Measurements from ENCODE around the gene FSTL5.

DNA sequence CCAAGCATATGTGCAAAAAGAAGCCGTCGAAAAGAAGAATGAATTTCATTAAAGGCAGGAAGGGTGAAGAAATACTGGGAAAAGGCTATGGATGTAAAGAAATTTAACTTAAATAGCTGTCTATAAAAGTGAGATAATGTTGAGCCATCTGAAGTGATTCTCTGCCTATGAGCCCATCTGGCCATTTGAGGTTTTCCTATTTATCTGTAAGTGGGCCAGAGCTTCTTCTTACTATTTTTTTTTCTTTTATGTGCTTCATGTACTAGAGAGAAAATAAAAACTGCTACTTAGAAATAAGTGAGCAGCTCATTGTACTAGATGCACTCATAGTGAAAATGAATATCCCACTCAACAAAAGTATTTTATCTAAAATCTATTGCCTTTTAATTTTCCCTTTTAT lies 725.7 kb downstream of the FSTL5 start:
- TF ChIP-seq POLR2AphosphoS5 (IDR thresholded peaks at IDR 0.05; ENCODE audit: low read depth, low read length) = no peak
- TF ChIP-seq, protein P1, sequence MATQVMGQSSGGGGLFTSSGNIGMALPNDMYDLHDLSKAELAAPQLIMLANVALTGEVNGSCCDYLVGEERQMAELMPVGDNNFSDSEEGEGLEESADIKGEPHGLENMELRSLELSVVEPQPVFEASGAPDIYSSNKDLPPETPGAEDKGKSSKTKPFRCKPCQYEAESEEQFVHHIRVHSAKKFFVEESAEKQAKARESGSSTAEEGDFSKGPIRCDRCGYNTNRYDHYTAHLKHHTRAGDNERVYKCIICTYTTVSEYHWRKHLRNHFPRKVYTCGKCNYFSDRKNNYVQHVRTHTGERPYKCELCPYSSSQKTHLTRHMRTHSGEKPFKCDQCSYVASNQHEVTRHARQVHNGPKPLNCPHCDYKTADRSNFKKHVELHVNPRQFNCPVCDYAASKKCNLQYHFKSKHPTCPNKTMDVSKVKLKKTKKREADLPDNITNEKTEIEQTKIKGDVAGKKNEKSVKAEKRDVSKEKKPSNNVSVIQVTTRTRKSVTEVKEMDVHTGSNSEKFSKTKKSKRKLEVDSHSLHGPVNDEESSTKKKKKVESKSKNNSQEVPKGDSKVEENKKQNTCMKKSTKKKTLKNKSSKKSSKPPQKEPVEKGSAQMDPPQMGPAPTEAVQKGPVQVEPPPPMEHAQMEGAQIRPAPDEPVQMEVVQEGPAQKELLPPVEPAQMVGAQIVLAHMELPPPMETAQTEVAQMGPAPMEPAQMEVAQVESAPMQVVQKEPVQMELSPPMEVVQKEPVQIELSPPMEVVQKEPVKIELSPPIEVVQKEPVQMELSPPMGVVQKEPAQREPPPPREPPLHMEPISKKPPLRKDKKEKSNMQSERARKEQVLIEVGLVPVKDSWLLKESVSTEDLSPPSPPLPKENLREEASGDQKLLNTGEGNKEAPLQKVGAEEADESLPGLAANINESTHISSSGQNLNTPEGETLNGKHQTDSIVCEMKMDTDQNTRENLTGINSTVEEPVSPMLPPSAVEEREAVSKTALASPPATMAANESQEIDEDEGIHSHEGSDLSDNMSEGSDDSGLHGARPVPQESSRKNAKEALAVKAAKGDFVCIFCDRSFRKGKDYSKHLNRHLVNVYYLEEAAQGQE (IDR thresholded peaks at IDR 0.05; ENCODE audit: insufficient read depth in 1 of 2, low read depth in 2 of 2, low read length in 2 of 2) = no peak
- no peak for TF ChIP-seq TAF1 (IDR thresholded peaks at IDR 0.05; ENCODE audit: borderline replicate concordance, insufficient read depth, low read length)
- TF ChIP-seq SIN3A (IDR thresholded peaks at IDR 0.05; ENCODE audit: borderline replicate concordance, insufficient read depth, low read length) = no peak
